ENCODE data around the gene DUSP5. TPM values are rescaled to one million over a fixed set of nuclear protein-coding genes. Genes with fewer than 3 reads are reported as not detected.

Gene DUSP5
- total RNA-seq, 1 experiment from 2014 or later: 137 TPM

DNA sequence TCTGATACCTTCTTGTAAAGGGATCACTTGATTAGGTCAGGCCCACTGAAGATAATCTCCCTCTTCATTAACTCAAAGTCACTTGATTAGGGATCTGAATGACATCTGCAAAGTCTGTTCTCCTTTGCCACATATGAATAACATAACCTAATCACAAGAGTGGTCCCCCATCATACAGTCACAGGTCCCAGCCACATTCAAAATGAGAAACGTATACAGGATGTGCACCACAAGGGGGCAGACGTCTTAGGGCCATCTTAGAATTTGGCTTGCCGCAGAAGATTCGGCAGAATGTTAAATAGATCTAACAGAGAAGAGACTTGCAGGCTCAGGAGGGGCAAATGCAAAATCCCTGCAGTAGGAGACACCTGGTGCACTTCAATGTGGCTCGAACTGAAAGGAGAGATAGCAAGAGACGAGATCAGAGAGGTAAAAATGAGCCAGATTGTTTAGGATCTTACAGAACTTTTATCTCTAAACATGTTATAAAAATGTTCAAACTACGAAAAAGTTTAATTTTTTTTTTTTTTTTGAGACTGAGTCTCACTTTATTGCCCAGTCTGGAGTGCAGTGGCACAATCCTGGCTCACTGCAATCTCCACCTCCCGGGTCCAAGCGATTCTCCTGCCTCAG, 59.4 kb downstream of the DUSP5 start:
- peaks cover 0 to 3% of the 10 kb centered on the region in 2 experiments; a peak in 1 of 4 replicates for H3K4me1 ChIP-seq (ENCODE audit: control insufficient read depth in 1 of 2, insufficient read depth in 2 of 2, low read length in 2 of 2)
- H3K4me3 ChIP-seq (replicated peaks in 1 of 2; ENCODE audit: low read depth in 1 of 2, low read length in 2 of 2): no peak overlapping the region
- ChIA-PET RAD21 (ENCODE audit: low non-redundant PET in 1 of 2, low total read pairs in 2 of 2, uncharacterized antibody in 2 of 2, unreplicated experiment in 2 of 2) (no interaction called here), CTCF (interaction anchor here (0.7 to 1.0 kb wide), 3 partner anchors 10 to 150 kb away, joined by 3 to 4 read pairs (median 4); no protein-coding TSS in a partner anchor), POLR2A (interaction anchor here (0.7 kb wide), 1 partner anchor 522 kb away, joined by 3 read pairs; no protein-coding TSS in a partner anchor)
- ATAC-seq (peak; percentile 91), DNase-seq (ENCODE audit: low read depth, low spot score) (peak; percentile 73)
- peak overlapping the region; percentile 81 for H2AFZ ChIP-seq (ENCODE audit: low read depth, low read length, poor library complexity, severe bottlenecking)
- no peaks in the 10 kb centered on the region for H3K27me3 ChIP-seq (ENCODE audit: insufficient read depth, low read length)
- no peaks in the 10 kb centered on the region for H3K9me2 ChIP-seq (ENCODE audit: insufficient read depth)
- H3K27ac ChIP-seq (ENCODE audit: low read depth, low read length): no peak overlapping the region
- H3K36me3 ChIP-seq (ENCODE audit: control insufficient read depth in 1 of 2, insufficient read depth in 2 of 2, low read length in 2 of 2): no peaks in the 10 kb centered on the region
- H3K4me2 ChIP-seq (ENCODE audit: low read length): peak overlapping the region; percentile 20
- H3K79me2 ChIP-seq (ENCODE audit: insufficient read depth, low read length): no peaks in the 10 kb centered on the region
- no TSS peak for BruUV-seq (replicated peaks)
- no peaks in the 10 kb centered on the region for H3K9me3 ChIP-seq (ENCODE audit: control insufficient read depth in 1 of 2, insufficient read depth in 1 of 2, low read depth in 1 of 2, low read length in 2 of 2)
- H3K9ac ChIP-seq (ENCODE audit: low read length): no peak overlapping the region
- intact Hi-C loops (cut with micrococcal nuclease): loop anchor here (2.0 kb wide), 1 partner anchor 44 kb away; no protein-coding TSS in a partner anchor
- no peaks in the 10 kb centered on the region for H4K20me1 ChIP-seq (ENCODE audit: insufficient read depth)
- TF ChIP-seq EZH2phosphoT487 (IDR thresholded peaks at IDR 0.05; ENCODE audit: borderline replicate concordance) (no peak), SRF (IDR thresholded peaks at IDR 0.05; ENCODE audit: low read depth) (no peak), EZH2 (IDR thresholded peaks at IDR 0.05) (no peak), JUND (IDR thresholded peaks at IDR 0.05) (no peak), ZFX (IDR thresholded peaks at IDR 0.05) (no peak), CBX3 (IDR thresholded peaks at IDR 0.05; ENCODE audit: low read depth) (peak; percentile 73; the same call in 1 of the 2 replicates), FOSL1 (IDR thresholded peaks at IDR 0.05; ENCODE audit: low read depth) (no peak), ELF1 (IDR thresholded peaks at IDR 0.05; ENCODE audit: borderline replicate concordance, low read depth) (no peak), CEBPB (IDR thresholded peaks at IDR 0.05; ENCODE audit: low read depth) (no peak), POLR2AphosphoS5 (IDR thresholded peaks at IDR 0.05; ENCODE audit: low read depth, low read length) (no peak), RAD21 (IDR thresholded peaks at IDR 0.05; ENCODE audit: low read depth) (peak; percentile 64), TCF7L2 (IDR thresholded peaks at IDR 0.05; ENCODE audit: borderline replicate concordance, extremely low read depth, insufficient read depth, insufficient read length) (no peak), YY1 (IDR thresholded peaks at IDR 0.05; ENCODE audit: extremely low read depth, insufficient replicate concordance, low read depth, low read length) (peak; percentile 86), SP1 (IDR thresholded peaks at IDR 0.05; ENCODE audit: low read depth) (no peak)
- TF ChIP-seq, protein P1, sequence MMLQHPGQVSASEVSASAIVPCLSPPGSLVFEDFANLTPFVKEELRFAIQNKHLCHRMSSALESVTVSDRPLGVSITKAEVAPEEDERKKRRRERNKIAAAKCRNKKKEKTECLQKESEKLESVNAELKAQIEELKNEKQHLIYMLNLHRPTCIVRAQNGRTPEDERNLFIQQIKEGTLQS (IDR thresholded peaks at IDR 0.05): no peak; the same call in 1 of the 2 replicates
- TF ChIP-seq, protein P2, sequence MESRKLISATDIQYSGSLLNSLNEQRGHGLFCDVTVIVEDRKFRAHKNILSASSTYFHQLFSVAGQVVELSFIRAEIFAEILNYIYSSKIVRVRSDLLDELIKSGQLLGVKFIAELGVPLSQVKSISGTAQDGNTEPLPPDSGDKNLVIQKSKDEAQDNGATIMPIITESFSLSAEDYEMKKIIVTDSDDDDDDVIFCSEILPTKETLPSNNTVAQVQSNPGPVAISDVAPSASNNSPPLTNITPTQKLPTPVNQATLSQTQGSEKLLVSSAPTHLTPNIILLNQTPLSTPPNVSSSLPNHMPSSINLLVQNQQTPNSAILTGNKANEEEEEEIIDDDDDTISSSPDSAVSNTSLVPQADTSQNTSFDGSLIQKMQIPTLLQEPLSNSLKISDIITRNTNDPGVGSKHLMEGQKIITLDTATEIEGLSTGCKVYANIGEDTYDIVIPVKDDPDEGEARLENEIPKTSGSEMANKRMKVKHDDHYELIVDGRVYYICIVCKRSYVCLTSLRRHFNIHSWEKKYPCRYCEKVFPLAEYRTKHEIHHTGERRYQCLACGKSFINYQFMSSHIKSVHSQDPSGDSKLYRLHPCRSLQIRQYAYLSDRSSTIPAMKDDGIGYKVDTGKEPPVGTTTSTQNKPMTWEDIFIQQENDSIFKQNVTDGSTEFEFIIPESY (IDR thresholded peaks at IDR 0.05; ENCODE audit: extremely low read depth, insufficient replicate concordance, low read length): no peak
- TF ChIP-seq, protein P3, sequence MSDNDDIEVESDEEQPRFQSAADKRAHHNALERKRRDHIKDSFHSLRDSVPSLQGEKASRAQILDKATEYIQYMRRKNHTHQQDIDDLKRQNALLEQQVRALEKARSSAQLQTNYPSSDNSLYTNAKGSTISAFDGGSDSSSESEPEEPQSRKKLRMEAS (IDR thresholded peaks at IDR 0.05): peak; percentile 11; the same call in 1 of the 2 replicates
- TF ChIP-seq, protein P4, sequence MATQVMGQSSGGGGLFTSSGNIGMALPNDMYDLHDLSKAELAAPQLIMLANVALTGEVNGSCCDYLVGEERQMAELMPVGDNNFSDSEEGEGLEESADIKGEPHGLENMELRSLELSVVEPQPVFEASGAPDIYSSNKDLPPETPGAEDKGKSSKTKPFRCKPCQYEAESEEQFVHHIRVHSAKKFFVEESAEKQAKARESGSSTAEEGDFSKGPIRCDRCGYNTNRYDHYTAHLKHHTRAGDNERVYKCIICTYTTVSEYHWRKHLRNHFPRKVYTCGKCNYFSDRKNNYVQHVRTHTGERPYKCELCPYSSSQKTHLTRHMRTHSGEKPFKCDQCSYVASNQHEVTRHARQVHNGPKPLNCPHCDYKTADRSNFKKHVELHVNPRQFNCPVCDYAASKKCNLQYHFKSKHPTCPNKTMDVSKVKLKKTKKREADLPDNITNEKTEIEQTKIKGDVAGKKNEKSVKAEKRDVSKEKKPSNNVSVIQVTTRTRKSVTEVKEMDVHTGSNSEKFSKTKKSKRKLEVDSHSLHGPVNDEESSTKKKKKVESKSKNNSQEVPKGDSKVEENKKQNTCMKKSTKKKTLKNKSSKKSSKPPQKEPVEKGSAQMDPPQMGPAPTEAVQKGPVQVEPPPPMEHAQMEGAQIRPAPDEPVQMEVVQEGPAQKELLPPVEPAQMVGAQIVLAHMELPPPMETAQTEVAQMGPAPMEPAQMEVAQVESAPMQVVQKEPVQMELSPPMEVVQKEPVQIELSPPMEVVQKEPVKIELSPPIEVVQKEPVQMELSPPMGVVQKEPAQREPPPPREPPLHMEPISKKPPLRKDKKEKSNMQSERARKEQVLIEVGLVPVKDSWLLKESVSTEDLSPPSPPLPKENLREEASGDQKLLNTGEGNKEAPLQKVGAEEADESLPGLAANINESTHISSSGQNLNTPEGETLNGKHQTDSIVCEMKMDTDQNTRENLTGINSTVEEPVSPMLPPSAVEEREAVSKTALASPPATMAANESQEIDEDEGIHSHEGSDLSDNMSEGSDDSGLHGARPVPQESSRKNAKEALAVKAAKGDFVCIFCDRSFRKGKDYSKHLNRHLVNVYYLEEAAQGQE (IDR thresholded peaks at IDR 0.05; ENCODE audit: low read depth): no peak
- TF ChIP-seq, protein P5, sequence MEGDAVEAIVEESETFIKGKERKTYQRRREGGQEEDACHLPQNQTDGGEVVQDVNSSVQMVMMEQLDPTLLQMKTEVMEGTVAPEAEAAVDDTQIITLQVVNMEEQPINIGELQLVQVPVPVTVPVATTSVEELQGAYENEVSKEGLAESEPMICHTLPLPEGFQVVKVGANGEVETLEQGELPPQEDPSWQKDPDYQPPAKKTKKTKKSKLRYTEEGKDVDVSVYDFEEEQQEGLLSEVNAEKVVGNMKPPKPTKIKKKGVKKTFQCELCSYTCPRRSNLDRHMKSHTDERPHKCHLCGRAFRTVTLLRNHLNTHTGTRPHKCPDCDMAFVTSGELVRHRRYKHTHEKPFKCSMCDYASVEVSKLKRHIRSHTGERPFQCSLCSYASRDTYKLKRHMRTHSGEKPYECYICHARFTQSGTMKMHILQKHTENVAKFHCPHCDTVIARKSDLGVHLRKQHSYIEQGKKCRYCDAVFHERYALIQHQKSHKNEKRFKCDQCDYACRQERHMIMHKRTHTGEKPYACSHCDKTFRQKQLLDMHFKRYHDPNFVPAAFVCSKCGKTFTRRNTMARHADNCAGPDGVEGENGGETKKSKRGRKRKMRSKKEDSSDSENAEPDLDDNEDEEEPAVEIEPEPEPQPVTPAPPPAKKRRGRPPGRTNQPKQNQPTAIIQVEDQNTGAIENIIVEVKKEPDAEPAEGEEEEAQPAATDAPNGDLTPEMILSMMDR (IDR thresholded peaks at IDR 0.05 in 2 of 3, conservative IDR thresholded peaks at IDR 0.05 in 1 of 3; ENCODE audit: borderline replicate concordance in 1 of 3, insufficient read depth in 1 of 3, low read depth in 2 of 3, low read length in 2 of 3): peak; percentile 75 to 97 (median 84); a peak in 5 of 6 replicates

Data from HCT116 (cell line).